ENCODE results near the gene ALG10.
A peak's percentile ranks its signal among the peaks of the same experiment; 100 is the strongest.
"Not testable (repeated sequence)": the region's sequence is repeated elsewhere in the genome, so short reads cannot be mapped to it uniquely, and the experiment has no call there.

ALG10 gene

GRCh38 chr12:34022079-34022830 lies at the start of gene ALG10:
TSS of gene ALG10 (plus strand) at chr12:34022496. CDS start at chr12:34022600, 104 bp downstream.
- DNase-seq = peak; percentile 90

DNA sequence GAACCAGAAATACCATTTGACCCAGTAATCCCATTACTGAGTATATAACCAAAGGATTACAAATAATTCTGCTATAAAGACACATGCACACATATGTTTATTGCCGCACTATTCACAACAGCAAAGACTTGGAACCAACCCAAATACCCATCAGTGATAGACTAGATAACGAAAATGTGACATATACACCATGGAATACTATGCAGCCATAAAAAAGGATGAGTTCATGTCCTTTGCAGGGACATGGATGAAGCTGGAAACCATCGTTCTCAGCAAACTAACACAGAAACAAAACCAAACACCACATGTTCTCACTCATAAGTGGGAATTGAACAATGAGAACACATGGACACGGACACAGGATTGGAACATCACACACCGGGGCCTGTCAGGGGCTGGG lies 49.4 kb upstream of the ALG10 start:
- DNase-seq = not testable (repeated sequence)

GRCh38 chr12:33977887-33978286 lies 44.4 kb upstream of the ALG10 start:
- DNase-seq = no peak

DNA sequence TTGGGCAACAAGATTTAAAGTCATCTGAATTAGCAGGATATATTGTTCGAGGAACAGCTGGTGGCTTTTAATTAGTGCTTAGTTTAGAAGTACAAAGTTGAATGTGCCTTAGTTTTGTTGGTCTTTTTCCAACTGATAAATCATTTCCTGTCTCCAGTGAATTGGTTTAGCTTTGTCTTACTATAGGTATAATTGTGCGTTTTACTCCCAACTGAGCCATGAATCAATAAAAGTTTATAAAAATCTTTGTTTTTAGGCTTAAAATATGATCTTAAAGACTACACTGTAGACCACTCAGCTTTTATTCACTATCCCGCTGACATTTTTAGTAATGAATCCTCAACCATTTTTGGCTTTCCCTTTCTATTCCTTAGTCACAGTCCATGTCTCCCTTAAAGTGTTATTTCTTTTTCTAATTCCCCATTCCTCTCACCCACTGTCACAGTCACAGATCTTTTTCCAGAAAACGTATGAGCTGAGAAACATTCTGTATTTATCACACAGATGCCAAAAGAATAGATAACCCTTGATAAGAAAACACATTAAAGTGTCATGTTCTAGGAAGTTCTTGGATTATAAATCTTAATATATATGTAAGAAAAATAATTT lies 34.0 kb upstream of the ALG10 start:
- no peak for DNase-seq

DNA sequence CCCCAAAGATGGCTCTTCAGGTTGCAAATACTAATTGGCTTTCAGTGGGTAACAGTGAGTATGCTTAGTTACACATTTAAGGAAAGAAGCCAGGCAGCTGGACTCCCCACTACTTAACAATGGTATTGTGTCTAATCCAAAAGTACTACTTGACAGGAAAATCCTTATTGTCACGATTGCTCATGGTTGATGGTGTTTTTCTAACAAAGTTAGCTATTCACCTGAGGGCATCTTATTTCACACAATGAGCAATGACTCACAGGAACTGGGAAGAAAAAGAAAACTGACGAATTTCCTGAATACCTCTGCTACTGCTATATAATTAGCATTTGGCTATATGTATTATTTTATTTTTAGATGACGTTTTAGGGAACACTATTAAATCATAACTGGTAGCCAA lies 33.4 kb upstream of the ALG10 start:
- no peak for DNase-seq

DNA sequence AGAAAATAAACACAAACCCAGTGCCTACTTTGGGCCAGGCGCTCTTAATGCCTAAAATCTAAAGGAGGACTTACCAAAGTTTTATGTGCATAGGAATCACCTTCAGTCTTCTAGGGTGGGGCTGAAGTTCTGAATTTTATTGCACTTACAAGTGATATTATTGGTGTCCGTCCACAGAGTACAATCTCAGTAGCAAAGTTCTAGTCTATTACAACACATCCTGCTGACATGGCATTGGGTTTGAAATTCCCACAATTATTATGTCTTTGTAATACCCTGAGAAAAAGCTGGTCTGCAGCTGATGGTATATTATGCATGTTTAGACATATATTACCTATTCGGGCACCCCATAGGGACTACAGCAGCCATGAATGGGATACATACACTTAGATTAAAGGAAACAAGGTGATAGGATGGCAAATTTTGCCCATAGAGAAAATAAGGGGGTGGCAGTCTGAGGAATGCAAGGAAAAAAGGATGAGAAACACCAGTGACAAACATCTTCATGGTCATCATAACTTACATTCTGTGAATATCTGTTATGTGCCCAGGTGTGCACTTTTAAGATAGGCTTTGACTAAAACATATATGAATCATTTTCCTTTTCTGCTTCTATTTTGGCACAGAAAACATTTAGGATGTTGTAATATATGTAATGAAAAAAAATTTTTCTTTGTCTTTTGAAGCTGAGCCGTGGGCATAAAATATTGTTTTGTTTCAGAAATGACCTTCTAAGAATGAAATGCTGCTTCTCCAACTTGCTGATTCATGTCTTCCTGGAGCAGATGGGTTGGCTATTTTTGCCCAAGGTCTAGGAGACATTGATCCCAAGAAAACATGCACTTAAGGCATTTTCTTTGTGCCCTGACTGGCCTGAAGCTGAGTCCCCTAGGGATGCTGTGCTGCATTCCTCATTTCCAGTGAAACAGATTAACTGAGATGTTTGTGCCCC lies 27.2 kb upstream of the ALG10 start:
- no peak for DNase-seq

GRCh38 chr12:34008835-34009234 lies 13.5 kb upstream of the ALG10 start:
- DNase-seq = not testable (repeated sequence)

DNA sequence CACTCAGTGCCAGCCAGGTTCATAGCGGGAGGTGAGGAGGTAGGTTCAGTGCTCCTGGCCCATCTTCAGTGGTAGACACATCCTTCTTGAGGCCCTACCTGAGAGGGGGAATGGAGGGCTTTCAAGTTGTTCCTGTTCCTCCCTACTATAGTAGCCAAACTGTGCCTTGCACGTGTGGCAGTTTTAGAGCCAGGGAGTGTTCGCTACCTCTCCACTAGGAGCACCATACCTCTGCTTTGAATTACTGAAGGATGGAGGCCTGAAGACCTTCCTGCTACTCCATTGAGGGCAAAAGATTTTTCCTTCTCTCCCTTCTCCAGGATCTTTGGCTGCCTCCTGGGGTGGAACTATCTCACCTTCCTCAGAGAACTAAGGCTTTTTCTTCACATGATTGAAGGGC lies 5.9 kb upstream of the ALG10 start:
- no peak for DNase-seq

DNA sequence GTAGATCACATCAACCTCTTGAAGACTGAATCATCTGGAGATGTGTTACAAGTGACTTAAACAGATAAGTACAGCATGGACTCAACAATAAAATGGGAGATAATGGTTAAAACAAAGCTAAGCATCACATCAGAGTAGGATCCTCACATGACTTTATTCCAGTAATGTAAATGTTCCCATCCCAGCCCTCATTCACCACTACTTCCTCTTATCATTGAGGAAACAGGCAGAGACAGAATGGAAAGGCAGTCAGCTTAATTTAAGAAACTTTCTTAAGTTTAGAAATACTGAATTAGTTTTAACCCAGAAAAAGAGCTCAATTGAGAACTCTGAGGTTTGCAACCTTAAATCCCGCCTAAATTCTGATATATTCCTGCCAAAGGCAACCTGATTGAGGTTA lies 1.2 kb upstream of the ALG10 start:
- DNase-seq = no peak

DNA sequence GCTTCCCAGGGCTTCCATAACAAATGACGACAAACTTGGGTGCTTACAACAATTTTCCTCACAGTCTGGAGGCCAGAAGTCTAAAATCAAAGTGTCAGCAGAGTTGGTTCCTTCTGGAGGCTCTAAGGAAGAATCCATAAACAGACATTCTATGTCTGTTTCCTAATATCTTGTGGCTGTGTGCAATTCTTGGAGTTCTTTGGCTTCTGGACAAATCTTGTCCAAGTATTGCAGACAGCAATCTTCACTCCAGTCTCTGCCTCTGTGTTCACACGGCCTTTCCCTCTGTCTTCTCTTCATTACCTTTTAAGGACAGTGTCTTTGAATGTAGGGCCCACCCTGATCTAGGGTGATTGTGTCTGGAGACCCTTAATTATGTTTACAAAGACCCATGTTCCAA lies 5.4 kb downstream of the ALG10 start:
- not testable (repeated sequence) for DNase-seq

DNA sequence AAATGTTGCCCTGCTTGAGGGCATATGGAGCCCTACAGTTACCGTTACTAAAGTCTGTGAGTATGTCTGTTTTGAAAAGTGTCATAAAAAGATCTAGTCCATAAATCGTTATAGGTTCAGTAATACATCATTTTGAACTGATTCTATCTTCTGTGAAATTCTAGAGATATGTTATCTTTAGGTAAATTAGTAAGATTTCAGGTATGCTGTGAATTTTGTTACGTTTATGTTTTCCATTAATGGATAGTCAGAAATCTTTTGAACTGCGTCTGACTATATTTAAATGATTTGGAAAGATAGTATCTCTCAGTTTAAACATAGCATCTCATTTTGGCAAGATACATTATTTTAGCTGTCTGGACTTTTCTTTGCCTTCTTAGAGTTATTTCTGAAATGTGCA lies 8.3 kb downstream of the ALG10 start:
- DNase-seq = no peak

DNA sequence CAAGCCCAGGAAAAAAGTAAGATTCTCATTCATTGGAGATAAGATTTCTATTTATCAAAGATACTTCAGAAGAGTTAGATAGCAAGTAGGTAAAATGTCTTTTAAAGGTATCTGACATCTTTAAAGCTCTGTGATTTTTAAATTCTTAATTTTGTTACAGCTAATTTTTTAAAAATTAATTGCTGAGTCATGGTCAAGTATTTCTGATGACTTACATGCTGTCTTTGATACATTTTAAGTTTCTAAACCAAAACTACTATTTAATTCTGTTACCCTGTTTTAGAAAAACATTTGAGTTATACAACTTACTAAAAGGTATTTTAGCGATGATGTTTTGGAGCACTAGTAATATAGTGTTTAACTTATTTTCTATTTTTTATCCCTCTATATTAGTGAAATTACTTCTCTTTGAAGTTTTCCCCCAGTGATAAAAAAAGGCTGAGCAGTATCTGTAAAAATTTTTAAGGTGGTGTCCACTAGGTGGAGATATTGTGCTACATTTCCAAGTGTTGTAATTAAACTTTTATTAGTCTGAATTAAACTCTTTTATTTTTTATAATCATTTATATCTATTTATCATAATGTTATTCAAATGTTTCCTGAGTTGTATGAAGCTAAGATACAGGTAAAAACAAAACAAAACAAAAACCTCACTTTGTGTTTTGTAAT lies 11.5 kb downstream of the ALG10 start:
- no peak for DNase-seq

DNA sequence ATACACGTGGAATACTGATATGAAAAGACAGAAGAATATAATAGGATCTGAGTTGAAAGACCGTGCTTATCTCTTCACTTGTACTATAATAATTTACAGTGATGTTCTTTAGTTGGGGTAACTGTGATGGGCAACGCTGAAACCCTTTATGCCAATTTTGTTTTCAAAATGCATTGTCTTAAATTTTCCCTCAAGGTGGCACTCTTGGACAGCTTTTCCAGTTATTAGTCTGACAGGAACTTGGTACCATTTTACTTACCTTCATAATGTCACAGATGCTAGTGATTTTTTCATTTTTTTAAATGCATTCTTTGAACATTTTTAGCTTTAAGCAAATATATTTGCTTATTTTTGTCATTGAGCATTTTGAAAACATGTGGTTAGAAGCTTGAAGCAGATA lies 16.1 kb downstream of the ALG10 start:
- not testable (repeated sequence) for DNase-seq

DNA sequence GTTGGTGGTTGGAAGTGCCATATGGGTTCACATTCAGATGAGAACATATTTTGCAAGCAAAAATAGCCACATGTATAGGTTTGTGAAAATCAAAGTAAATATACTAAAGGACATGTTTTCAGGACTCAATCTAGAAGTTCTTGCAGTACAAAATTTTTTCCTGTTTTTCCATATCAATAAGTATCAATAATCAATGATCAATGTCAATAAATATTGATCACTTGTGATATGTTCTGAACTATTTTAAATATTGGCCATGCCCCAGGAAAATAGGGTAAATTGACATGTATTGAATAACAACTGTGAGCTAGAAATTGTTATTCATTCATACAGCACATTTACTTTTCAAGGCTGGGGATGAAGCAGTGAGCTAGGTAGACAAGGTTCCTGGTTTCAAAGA lies 24.3 kb downstream of the ALG10 start:
- DNase-seq = no peak

GRCh38 chr12:34047855-34048254 lies 25.6 kb downstream of the ALG10 start:
- not testable (repeated sequence) for DNase-seq

DNA sequence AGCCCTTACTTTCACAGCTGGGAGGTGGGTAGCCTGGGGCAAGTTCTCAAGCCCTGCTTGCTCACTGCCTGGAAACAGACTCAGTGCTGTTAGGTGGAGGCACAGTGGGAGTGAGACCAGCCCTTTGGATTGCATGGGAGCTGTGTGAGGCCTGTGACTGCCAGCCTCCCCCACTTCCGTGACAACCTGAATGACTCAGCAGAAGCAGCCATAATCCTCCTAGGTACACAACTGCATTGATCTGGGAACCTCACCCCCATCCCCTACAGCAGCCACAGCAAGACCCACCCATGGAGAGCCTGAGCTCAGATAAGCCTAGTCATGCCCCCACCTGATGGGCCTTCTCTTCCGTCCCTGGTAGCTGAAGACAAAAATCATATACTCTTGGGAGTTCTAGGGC lies 26.4 kb downstream of the ALG10 start:
- DNase-seq = no peak

GRCh38 chr12:34051486-34051885 lies 29.2 kb downstream of the ALG10 start:
- no peak for DNase-seq

GRCh38 chr12:34054938-34055337 lies 32.6 kb downstream of the ALG10 start:
- no peak for DNase-seq

Measured in activated CD4-positive, CD25-positive, alpha-beta regulatory T cell treated with anti-CD3 and anti-CD28 coated beads, Interleukin-2, amount 50 U/mL, for 72 hours (primary cell).